ENCODE data around the gene CDK4.

Gene CDK4

GRCh38 chr12:57758552-57759359, 6.6 kb upstream of the CDK4 start:
- DNase-seq, result no peak
- intact Hi-C loops (cut with DNase I), result no loop called here

GRCh38 chr12:57757771-57758170, 5.7 kb upstream of the CDK4 start:
- no peak for DNase-seq
- intact Hi-C loops (cut with DNase I), result no loop called here

- no peak for DNase-seq
- intact Hi-C loops (cut with DNase I), result no loop called here
Observed at GRCh38 chr12:57756406-57757341, 4.6 kb upstream of the CDK4 start.

- DNase-seq, result peak in 1 of 10 donors; percentile 87
Observed at GRCh38 chr12:57755454-57756372, 3.6 kb upstream of the CDK4 start.

GRCh38 chr12:57755194-57755453, 3.0 kb upstream of the CDK4 start:
- intact Hi-C loops (cut with DNase I), result no loop called here
- no peak for DNase-seq

More at GRCh38 chr12:57755454-57756372, 3.6 kb upstream of the CDK4 start:
- intact Hi-C loops (cut with DNase I), result no loop called here

- peak in 4 of 10 donors; percentile 39 to 93 (median 72) for DNase-seq
- intact Hi-C loops (cut with DNase I), result no loop called here
Observed at GRCh38 chr12:57754411-57755193, 2.5 kb upstream of the CDK4 start, which contains the start of gene MARCHF9. Gene MARCHF9 (plus strand): TSS chr12:57755103. CDS start chr12:57755529, 426 bp downstream.

- intact Hi-C loops (cut with DNase I), result no loop called here
- no peak for DNase-seq
Observed at GRCh38 chr12:57753756-57754337, 1.7 kb upstream of the CDK4 start.

- no peak for DNase-seq
- intact Hi-C loops (cut with DNase I), result loop anchor here (1.0 kb wide), 1 partner anchor 20 kb away; the partner anchor contains the start of genes EEF1AKMT3 and METTL1
Observed at GRCh38 chr12:57752668-57753000, 524 bp upstream of the CDK4 start.

GRCh38 chr12:57751432-57751787, 700 bp downstream of the CDK4 start:
- DNase-seq, result no peak
- intact Hi-C loops (cut with DNase I), result no loop called here

GRCh38 chr12:57750561-57751431, 1.3 kb downstream of the CDK4 start:
- intact Hi-C loops (cut with DNase I), result no loop called here
- DNase-seq, result no peak

- intact Hi-C loops (cut with DNase I), result no loop called here
- peak in 1 of 10 donors; percentile 82 for DNase-seq
Observed at GRCh38 chr12:57749061-57749460, 3.0 kb downstream of the CDK4 start.

- no peak for DNase-seq
- intact Hi-C loops (cut with DNase I), result no loop called here
Observed at GRCh38 chr12:57746025-57746424, 6.1 kb downstream of the CDK4 start.

- intact Hi-C loops (cut with DNase I), result no loop called here
- DNase-seq, result no peak
Observed at GRCh38 chr12:57745485-57745881, 6.6 kb downstream of the CDK4 start.

GRCh38 chr12:57744777-57745484, 7.2 kb downstream of the CDK4 start, which contains the start of gene TSPAN31:
Gene TSPAN31 (plus strand): TSS chr12:57745039. CDS start chr12:57745155, 116 bp downstream.
- peak; percentile 94 to 100 (median 98) for DNase-seq
- intact Hi-C loops (cut with DNase I), result no loop called here

GRCh38 chr12:57744194-57744776, 7.8 kb downstream of the CDK4 start:
- intact Hi-C loops (cut with DNase I), result no loop called here
- peak in 5 of 10 donors; percentile 52 to 91 (median 77) for DNase-seq

- DNase-seq, result no peak
- intact Hi-C loops (cut with DNase I), result no loop called here
Observed at GRCh38 chr12:57743769-57744168, 8.3 kb downstream of the CDK4 start.

Data from posterior cingulate gyrus (tissue), 11 donors.